Astrocyte (in vitro differentiated cells and primary cell): ENCODE results near the gene RPS21. TPM values are rescaled to one million over a fixed set of nuclear protein-coding genes. Genes with fewer than 3 reads are reported as not detected.
"Not testable (repeated sequence)": the region's sequence is repeated elsewhere in the genome, so short reads cannot be mapped to it uniquely, and the experiment has no call there.

ENCODE experiments used
- DNase-seq: peaks from one replicate; pipeline ENCODE4 v3.0.0-alpha.2; 2010; ENCODE audit warnings: low read depth
- FAIRE-seq: peaks from 2 replicates; lab custom pipeline; 2011; peaks lifted over from hg19 to GRCh38; lab: Jason Lieb, UNC
- H2AFZ ChIP-seq: 2 replicates; pipeline ENCODE4 v1.6.0; 2012; ENCODE audit warnings: low read depth, low read length, inconsistent platforms
- H3K27ac ChIP-seq: 2 replicates; pipeline ENCODE4 v1.5.1; 2011; ENCODE audit warnings: low read depth, low read length, inconsistent platforms
- H3K27me3 ChIP-seq: 2 replicates; pipeline ENCODE4 v1.6.0; 2011; ENCODE audit warnings: low read length, inconsistent platforms; ENCODE audit not compliant: insufficient read depth
- H3K36me3 ChIP-seq: 2 replicates; pipeline ENCODE4 v1.5.1; 2011; ENCODE audit warnings: low read length, inconsistent platforms; ENCODE audit not compliant: insufficient read depth
- H3K4me1 ChIP-seq: 2 replicates; pipeline ENCODE4 v1.5.1; 2011; ENCODE audit warnings: low read length, inconsistent platforms; ENCODE audit not compliant: insufficient read depth
- H3K4me2 ChIP-seq: 2 replicates; pipeline ENCODE4 v1.6.0; 2012; ENCODE audit warnings: low read length, inconsistent platforms
- H3K4me3 ChIP-seq: 2 replicates; pipeline ENCODE4 v1.5.1; 2011; ENCODE audit warnings: low read depth, mild to moderate bottlenecking, low read length, inconsistent platforms; ENCODE audit not compliant: insufficient read depth
- H3K79me2 ChIP-seq: 2 replicates; pipeline ENCODE4 v1.6.0; 2012; ENCODE audit warnings: mild to moderate bottlenecking, low read length, inconsistent platforms; ENCODE audit not compliant: insufficient read depth
- H3K9ac ChIP-seq: 2 replicates; pipeline ENCODE4 v1.6.0; 2012; ENCODE audit warnings: mild to moderate bottlenecking, low read length, inconsistent platforms
- H3K9me3 ChIP-seq: 2 replicates; pipeline ENCODE4 v1.5.1; 2012; ENCODE audit warnings: low read depth, mild to moderate bottlenecking, low read length, inconsistent platforms; ENCODE audit not compliant: insufficient read depth
- H4K20me1 ChIP-seq: 2 replicates; pipeline ENCODE4 v1.6.0; 2012; ENCODE audit warnings: low read length, inconsistent platforms; ENCODE audit not compliant: insufficient read depth
- H3K27ac Mint-ChIP-seq: one replicate; pipeline ENCODE4 v1.8.0; 2021; ENCODE audit warnings: mild to moderate bottlenecking, mixed read lengths; ENCODE audit not compliant: unreplicated experiment
- H3K27me3 Mint-ChIP-seq: one replicate; pipeline ENCODE4 v1.8.0; 2021; ENCODE audit warnings: low read depth, mixed read lengths; ENCODE audit not compliant: unreplicated experiment
- H3K36me3 Mint-ChIP-seq: one replicate; pipeline ENCODE4 v1.8.0; 2021; ENCODE audit warnings: low read depth, mixed read lengths; ENCODE audit not compliant: unreplicated experiment
- H3K4me1 Mint-ChIP-seq: one replicate; pipeline ENCODE4 v1.8.0; 2021; ENCODE audit warnings: low read depth, mixed read lengths; ENCODE audit not compliant: unreplicated experiment
- H3K4me3 Mint-ChIP-seq: one replicate; pipeline ENCODE4 v1.8.0; 2021; ENCODE audit warnings: mild to moderate bottlenecking, moderate library complexity, mixed read lengths; ENCODE audit not compliant: unreplicated experiment
- H3K9me3 Mint-ChIP-seq: one replicate; pipeline ENCODE4 v1.8.0; 2021; ENCODE audit warnings: mild to moderate bottlenecking, mixed read lengths; ENCODE audit not compliant: unreplicated experiment
- EZH2 ChIP-seq: IDR thresholded peaks from 2 replicates; pipeline ENCODE4 v1.6.1; 2012; ENCODE audit warnings: mild to moderate bottlenecking, low read length, inconsistent platforms; ENCODE audit not compliant: insufficient read depth
- total RNA-seq: library from RNA; stranded (reverse); gene quantifications from 2 replicates; pipeline ENCODE4 v1.2.1, GENCODE V29; 2021
- TF ChIP-seq, protein P1 (sequence below): IDR thresholded peaks from 2 replicates; pipeline ENCODE4 v1.5.1; 2011; ENCODE audit warnings: low read depth, mild to moderate bottlenecking, inconsistent platforms, low read length, moderate library complexity; ENCODE audit not compliant: insufficient read depth

Gene RPS21
- total RNA-seq, 1 donor from 2014 or later: 1,251 TPM

DNA sequence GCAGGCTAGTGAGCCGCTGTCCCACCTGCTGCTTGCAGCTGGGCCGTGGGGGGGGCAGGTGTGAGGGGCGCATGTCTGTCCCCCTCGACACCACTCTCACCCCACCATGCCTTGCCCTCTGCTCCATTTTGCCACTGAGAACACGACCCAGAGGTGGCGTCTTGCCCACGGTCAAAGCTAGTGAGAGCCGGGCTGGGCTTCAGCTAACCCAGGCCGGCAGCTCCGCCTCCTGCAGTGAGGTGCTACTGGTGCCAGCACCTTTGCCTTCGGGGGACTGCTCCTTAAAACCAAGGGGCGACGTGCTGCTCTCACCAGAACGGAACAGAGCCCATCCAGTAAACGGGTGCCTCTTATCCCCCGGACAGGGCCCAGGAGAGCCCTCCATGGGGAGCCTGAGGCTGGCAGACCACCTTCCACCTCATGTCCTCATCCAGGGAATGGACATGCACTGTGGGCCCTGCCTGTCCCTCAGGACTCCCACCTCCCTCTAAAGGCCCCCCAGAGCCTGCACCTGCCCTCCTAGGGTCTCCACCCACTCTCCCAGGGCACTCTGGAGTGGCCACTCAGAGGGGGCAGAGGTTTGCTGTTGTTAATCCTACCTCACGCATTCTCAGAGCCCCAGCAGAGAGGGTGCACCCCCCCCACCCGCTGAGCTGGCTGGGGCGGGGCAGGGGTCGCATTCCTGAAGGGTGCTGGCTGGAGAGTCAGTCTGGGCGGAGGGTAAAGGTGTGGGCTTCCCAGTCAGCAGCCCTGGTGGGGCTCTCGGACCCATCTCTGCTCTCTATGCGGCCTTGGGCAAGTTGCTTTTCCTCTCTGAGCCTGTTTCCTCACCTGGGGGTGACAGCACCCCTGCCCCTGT, 37.6 kb downstream of the RPS21 start:
- H3K9me3 ChIP-seq: peaks cover 3% of the 10 kb centered on the region
- H3K36me3 ChIP-seq: no peaks in the 10 kb centered on the region
- no peak overlapping the region for H3K27ac ChIP-seq
- peaks cover 2% of the 10 kb centered on the region for H3K4me1 Mint-ChIP-seq
- no peak overlapping the region for H3K4me3 Mint-ChIP-seq
- H2AFZ ChIP-seq: no peak overlapping the region
- H4K20me1 ChIP-seq: no peaks in the 10 kb centered on the region
- DNase-seq: no peak
- no peaks in the 10 kb centered on the region for H3K4me1 ChIP-seq
- no peak overlapping the region for H3K9ac ChIP-seq
- H3K79me2 ChIP-seq: no peaks in the 10 kb centered on the region
- no peaks in the 10 kb centered on the region for H3K36me3 Mint-ChIP-seq
- H3K4me3 ChIP-seq: no peak overlapping the region
- no peak overlapping the region for H3K4me2 ChIP-seq
- FAIRE-seq: no peak
- TF ChIP-seq EZH2: no peak
- TF ChIP-seq, protein P1, sequence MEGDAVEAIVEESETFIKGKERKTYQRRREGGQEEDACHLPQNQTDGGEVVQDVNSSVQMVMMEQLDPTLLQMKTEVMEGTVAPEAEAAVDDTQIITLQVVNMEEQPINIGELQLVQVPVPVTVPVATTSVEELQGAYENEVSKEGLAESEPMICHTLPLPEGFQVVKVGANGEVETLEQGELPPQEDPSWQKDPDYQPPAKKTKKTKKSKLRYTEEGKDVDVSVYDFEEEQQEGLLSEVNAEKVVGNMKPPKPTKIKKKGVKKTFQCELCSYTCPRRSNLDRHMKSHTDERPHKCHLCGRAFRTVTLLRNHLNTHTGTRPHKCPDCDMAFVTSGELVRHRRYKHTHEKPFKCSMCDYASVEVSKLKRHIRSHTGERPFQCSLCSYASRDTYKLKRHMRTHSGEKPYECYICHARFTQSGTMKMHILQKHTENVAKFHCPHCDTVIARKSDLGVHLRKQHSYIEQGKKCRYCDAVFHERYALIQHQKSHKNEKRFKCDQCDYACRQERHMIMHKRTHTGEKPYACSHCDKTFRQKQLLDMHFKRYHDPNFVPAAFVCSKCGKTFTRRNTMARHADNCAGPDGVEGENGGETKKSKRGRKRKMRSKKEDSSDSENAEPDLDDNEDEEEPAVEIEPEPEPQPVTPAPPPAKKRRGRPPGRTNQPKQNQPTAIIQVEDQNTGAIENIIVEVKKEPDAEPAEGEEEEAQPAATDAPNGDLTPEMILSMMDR: no peak
- no peaks in the 10 kb centered on the region for H3K9me3 Mint-ChIP-seq
- peaks cover 17% of the 10 kb centered on the region for H3K27me3 Mint-ChIP-seq
- no peak overlapping the region for H3K27ac Mint-ChIP-seq
- H3K27me3 ChIP-seq: peaks cover 1% of the 10 kb centered on the region

DNA sequence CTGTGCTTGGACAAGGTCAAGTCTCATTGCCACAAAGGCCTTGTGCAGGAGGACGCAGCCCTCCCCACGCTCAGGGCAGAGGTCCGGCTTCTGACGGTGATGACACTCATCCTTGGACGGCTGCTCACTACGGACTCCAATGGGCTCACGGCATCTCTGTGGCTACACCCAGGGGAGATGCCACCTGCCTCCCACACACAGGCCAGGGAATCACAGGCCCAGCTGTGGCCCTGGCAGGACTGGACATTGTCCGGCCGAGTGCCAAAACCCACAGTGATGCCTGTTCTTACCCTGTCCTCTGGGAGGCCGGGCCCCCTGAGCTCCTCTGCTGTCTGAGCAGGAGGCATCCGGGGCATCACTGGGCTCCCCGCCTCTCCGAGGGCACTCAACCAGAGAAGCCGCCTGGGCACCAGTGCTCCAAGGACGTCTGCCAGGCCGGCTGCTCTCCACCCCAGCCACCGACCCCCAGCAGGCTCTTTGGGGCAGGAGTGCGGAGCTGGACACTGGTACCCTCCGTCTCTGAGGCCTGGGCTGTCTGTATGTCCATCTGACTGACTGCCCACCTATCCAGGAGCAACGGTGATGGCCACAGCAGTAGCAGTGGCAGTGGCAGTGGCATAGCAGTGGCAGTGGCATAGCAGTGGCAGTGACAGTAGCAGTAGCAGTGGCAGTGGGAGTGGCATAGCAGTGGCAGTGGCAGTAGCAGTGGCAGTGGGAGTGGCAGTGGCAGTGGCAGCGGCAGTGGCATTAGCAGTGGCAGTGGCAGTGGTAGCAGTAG, 38.6 kb downstream of the RPS21 start:
- peaks cover 3% of the 10 kb centered on the region for H3K9me3 ChIP-seq
- no peak for TF ChIP-seq EZH2
- TF ChIP-seq, protein P1: no peak
- FAIRE-seq (no peak), DNase-seq (no peak)
- Mint-ChIP-seq H3K4me1 (peaks cover 2% of the 10 kb centered on the region), H3K27me3 (peaks cover 20% of the 10 kb centered on the region), H3K27ac (no peak overlapping the region), H3K4me3 (no peak overlapping the region), H3K36me3 (no peaks in the 10 kb centered on the region), H3K9me3 (no peaks in the 10 kb centered on the region)
- H3K4me2 ChIP-seq: no peak overlapping the region
- no peak overlapping the region for H3K9ac ChIP-seq
- H3K36me3 ChIP-seq: no peaks in the 10 kb centered on the region
- H3K79me2 ChIP-seq: no peaks in the 10 kb centered on the region
- no peaks in the 10 kb centered on the region for H4K20me1 ChIP-seq
- peaks cover 4% of the 10 kb centered on the region for H3K27me3 ChIP-seq
- H3K27ac ChIP-seq: no peak overlapping the region
- no peak overlapping the region for H3K4me3 ChIP-seq
- no peaks in the 10 kb centered on the region for H3K4me1 ChIP-seq
- no peak overlapping the region for H2AFZ ChIP-seq

DNA sequence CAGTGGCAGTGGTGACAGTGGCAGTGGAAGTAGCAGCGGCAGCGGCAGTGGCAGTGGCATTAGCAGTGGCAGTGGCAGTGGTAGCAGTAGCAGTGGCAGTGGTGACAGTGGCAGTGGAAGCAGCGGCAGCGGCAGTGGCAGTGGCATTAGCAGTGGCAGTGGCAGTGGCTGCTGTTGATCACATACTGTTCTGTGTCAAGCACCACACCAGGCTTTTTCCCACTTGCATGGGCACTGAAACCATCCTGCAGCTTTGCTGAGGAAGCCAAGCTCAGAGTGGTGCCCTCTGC, 39.1 kb downstream of the RPS21 start:
- not testable (repeated sequence) for H3K4me3 Mint-ChIP-seq, H3K9ac ChIP-seq, H3K27ac Mint-ChIP-seq, H3K4me1 ChIP-seq, H3K36me3 ChIP-seq, H3K9me3 ChIP-seq, H2AFZ ChIP-seq, H3K36me3 Mint-ChIP-seq, H3K9me3 Mint-ChIP-seq, H3K4me1 Mint-ChIP-seq, H3K4me3 ChIP-seq, DNase-seq, H3K27ac ChIP-seq, H3K27me3 ChIP-seq, FAIRE-seq, H4K20me1 ChIP-seq, H3K79me2 ChIP-seq, H3K4me2 ChIP-seq
- H3K27me3 Mint-ChIP-seq: peaks cover 23% of the 10 kb centered on the region
